Stomach (tissue), 9 donors: Measurements from ENCODE around the gene C17orf50. TPM values are rescaled to one million over a fixed set of nuclear protein-coding genes. Genes with fewer than 3 reads are reported as not detected.

Experiments
- DNase-seq, 2 donors: peaks; one replicate each; pipeline versions ENCODE4 v3.0.0 to v3.0.0-alpha.2; 2013 to 2019
- H3K27ac ChIP-seq, 5 donors: fragments of 200-600 bp in 4 of 5; sonication (generic) in 4 of 5; one replicate each; pipeline ENCODE4 v1.5.1; 2013 to 2019; ENCODE audit warnings: mild to moderate bottlenecking in 1 of 5, moderate library complexity in 1 of 5
- H3K27me3 ChIP-seq, 3 donors: fragments of 200-600 bp; sonication (generic); one replicate each; pipeline ENCODE4 v1.5.1; 2017 to 2019; ENCODE audit warnings: mixed run types in 1 of 3
- H3K36me3 ChIP-seq, 4 donors: fragments of 200-600 bp; sonication (generic); 1 replicate in 3 of 4; 2 replicates in 1 of 4; pipeline ENCODE4 v1.5.1; 2016 to 2019
- H3K4me1 ChIP-seq, 4 donors: fragments of 200-600 bp; sonication (generic); one replicate each; pipeline ENCODE4 v1.5.1; 2016 to 2019
- H3K4me3 ChIP-seq, 4 donors: fragments of 200-600 bp; sonication (generic) in 3 of 4; one replicate each; pipeline ENCODE4 v1.5.1; 2016 to 2019; ENCODE audit warnings: mild to moderate bottlenecking in 1 of 4
- H3K9me3 ChIP-seq, 4 donors: fragments of 200-600 bp; sonication (generic); one replicate each; pipeline ENCODE4 v1.5.1; 2016 to 2019
- EP300 ChIP-seq: sonication (generic); formaldehyde crosslinking; IDR thresholded peaks from one replicate; pipeline ENCODE4 v1.6.1; 2017; ENCODE audit warnings: antibody characterized with exemption
- POLR2A ChIP-seq, 4 donors: fragments of 450-650 bp; IDR thresholded peaks; one replicate each; pipeline ENCODE4 v1.6.1; 2016; ENCODE audit warnings: antibody characterized with exemption in 4 of 4, control low read depth in 2 of 4, mild to moderate bottlenecking in 1 of 4, moderate library complexity in 1 of 4
- POLR2AphosphoS5 ChIP-seq, 3 donors: sonication (generic); formaldehyde crosslinking; IDR thresholded peaks; one replicate each; pipeline ENCODE4 v1.6.1; 2016; ENCODE audit warnings: antibody characterized with exemption in 3 of 3
- WGBS, 5 donors: extraction: QIAGEN DNeasy Blood & Tissue Kit in 3 of 5; methylation state at CpG; one replicate each; pipeline versions ENCODE4 v1.1.5 to v1.1.7; 2013 to 2018; 5-methylcytosine and 5-hydroxymethylcytosine counted together
- intact Hi-C: fragments of 100-400 bp; cut with DNase I; formaldehyde crosslinking; loops from one replicate; pipeline ENCODE4 v1.15.1; 2023; ENCODE audit warnings: low total_unique reads
- polyA plus RNA-seq, 3 donors: library from polyadenylated mRNA; stranded (reverse); fragments of 200-250 nt; gene quantifications; one replicate each; pipeline ENCODE4 v1.2.3, GENCODE V29; 2013
- total RNA-seq, 5 donors: library from RNA; depleted of rRNA; stranded (reverse); fragments of >200 nt; gene quantifications; one replicate each; pipeline versions ENCODE4 v1.1.0 to v1.2.3, GENCODE V29; 2014 to 2016
- TF ChIP-seq, protein P1 (sequence below), 7 experiments: fragments of 450-650 bp in 4 of 7; fragments of 200-600 bp in 3 of 7; sonication (generic) in 3 of 7; IDR thresholded peaks; one replicate each; pipeline ENCODE4 v1.5.1; 2016 to 2019; ENCODE audit warnings: antibody characterized with exemption in 7 of 7, control low read depth in 2 of 7, mild to moderate bottlenecking in 1 of 7
- donor health status: healthy with polysubstance abuse.
- donor health status: Bipolar disorder and iron deficiency.
- donor health status: healthy.

Gene C17orf50
- total and polyA plus RNA-seq, 8 donors, result not detected

GRCh38 chr17:35742896-35743477 lies 17.7 kb upstream of the C17orf50 start:
- TF ChIP-seq POLR2AphosphoS5 (IDR thresholded peaks at IDR 0.05) (no peak), POLR2A (IDR thresholded peaks at IDR 0.05) (no peak), EP300 (no peak)
- TF ChIP-seq, protein P1, sequence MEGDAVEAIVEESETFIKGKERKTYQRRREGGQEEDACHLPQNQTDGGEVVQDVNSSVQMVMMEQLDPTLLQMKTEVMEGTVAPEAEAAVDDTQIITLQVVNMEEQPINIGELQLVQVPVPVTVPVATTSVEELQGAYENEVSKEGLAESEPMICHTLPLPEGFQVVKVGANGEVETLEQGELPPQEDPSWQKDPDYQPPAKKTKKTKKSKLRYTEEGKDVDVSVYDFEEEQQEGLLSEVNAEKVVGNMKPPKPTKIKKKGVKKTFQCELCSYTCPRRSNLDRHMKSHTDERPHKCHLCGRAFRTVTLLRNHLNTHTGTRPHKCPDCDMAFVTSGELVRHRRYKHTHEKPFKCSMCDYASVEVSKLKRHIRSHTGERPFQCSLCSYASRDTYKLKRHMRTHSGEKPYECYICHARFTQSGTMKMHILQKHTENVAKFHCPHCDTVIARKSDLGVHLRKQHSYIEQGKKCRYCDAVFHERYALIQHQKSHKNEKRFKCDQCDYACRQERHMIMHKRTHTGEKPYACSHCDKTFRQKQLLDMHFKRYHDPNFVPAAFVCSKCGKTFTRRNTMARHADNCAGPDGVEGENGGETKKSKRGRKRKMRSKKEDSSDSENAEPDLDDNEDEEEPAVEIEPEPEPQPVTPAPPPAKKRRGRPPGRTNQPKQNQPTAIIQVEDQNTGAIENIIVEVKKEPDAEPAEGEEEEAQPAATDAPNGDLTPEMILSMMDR (IDR thresholded peaks at IDR 0.05), result no peak
- no peak for DNase-seq
- H3K4me1 ChIP-seq, result peaks cover 5 to 20% (median 14%) of the 10 kb centered on the region in 4 donors
- peaks cover 4 to 93% (median 30%) of the 10 kb centered on the region in 3 donors for H3K27me3 ChIP-seq
- 56 to 78% (median 66%) methylated on average over 5 to 7 of the region's 7 CpGs for WGBS, 5 donors
- H3K4me3 ChIP-seq, result no peak overlapping the region
- H3K9me3 ChIP-seq, result no peaks in the 10 kb centered on the region
- H3K27ac ChIP-seq, result no peak overlapping the region
- H3K36me3 ChIP-seq, result no peaks in the 10 kb centered on the region
- intact Hi-C loops, result no loop called here

DNA sequence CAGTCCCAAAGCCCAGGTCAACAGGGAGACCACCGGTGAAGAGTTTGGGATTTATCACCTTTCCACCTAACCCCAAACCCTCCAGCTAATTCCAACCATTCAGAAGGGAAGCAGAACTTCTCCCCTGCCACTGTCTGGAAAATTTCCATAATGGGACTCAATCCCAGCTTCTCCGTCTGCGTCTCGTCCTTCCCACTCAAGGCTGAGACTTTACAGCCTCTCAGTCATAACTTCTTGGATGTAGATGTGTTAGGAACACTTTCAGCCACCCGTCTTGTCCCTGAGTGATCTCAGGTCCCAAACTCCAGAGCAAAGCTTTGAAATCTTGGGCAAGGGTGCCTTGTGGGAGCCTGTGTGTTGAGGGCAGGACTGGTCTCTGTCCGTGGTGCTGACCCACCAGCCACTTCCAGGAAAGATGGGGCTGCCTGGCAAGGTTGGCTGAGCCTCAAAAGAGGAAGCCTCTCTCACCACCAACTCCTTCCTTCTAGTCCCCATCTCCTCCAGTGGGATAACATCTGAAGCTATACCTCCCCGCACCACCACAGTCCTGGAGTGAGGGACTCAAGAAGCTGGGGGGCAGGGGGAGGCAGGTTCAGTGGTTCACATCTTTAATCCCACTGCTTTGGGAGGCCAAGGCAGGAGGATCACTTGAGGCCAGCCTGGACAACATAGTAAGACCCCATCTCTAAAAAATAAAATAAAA lies 16.9 kb upstream of the C17orf50 start:
- no peak overlapping the region for H3K27ac ChIP-seq
- intact Hi-C loops, result no loop called here
- H3K27me3 ChIP-seq, result peaks cover 4 to 95% (median 30%) of the 10 kb centered on the region in 3 donors
- no peak overlapping the region for H3K4me3 ChIP-seq
- H3K9me3 ChIP-seq, result no peaks in the 10 kb centered on the region
- H3K4me1 ChIP-seq, result peaks cover 5 to 23% (median 20%) of the 10 kb centered on the region in 4 donors
- DNase-seq, result peak in 1 of 2 donors; percentile 74
- no peak for TF ChIP-seq POLR2A (IDR thresholded peaks at IDR 0.05)
- no peak for TF ChIP-seq POLR2AphosphoS5 (IDR thresholded peaks at IDR 0.05)
- TF ChIP-seq, protein P1 (IDR thresholded peaks at IDR 0.05), result no peak
- WGBS, 5 donors, result 47 to 55% (median 51%) methylated on average over 7 of the region's 7 CpGs
- no peaks in the 10 kb centered on the region for H3K36me3 ChIP-seq

GRCh38 chr17:35744830-35745229 lies 15.9 kb upstream of the C17orf50 start:
- TF ChIP-seq EP300 (no peak), POLR2A (IDR thresholded peaks at IDR 0.05) (no peak), POLR2AphosphoS5 (IDR thresholded peaks at IDR 0.05) (no peak)
- TF ChIP-seq, protein P1 (IDR thresholded peaks at IDR 0.05), result no peak
- Histone ChIP-seq H3K4me1 (peaks cover 6 to 33% (median 25%) of the 10 kb centered on the region in 4 donors), H3K27ac (no peak overlapping the region), H3K4me3 (no peak overlapping the region), H3K9me3 (no peaks in the 10 kb centered on the region), H3K27me3 (peaks cover 10 to 97% (median 40%) of the 10 kb centered on the region in 3 donors), H3K36me3 (no peaks in the 10 kb centered on the region)
- intact Hi-C loops, result no loop called here
- DNase-seq, result no peak
- 76 to 84% (median 79%) methylated on average over 7 to 8 of the region's 8 CpGs for WGBS, 5 donors

GRCh38 chr17:35745246-35745645 lies 15.4 kb upstream of the C17orf50 start:
- WGBS, 5 donors, result 83 to 90% (median 87%) methylated on average over 3 to 7 of the region's 7 CpGs

More at GRCh38 chr17:35745246-35745645, 15.4 kb upstream of the C17orf50 start:
- intact Hi-C loops, result no loop called here
- no peak overlapping the region for H3K4me3 ChIP-seq
- TF ChIP-seq POLR2A (IDR thresholded peaks at IDR 0.05) (no peak), EP300 (no peak), POLR2AphosphoS5 (IDR thresholded peaks at IDR 0.05) (no peak)
- TF ChIP-seq, protein P1 (IDR thresholded peaks at IDR 0.05), result no peak
- H3K36me3 ChIP-seq, result no peaks in the 10 kb centered on the region
- DNase-seq, result no peak
- no peak overlapping the region for H3K27ac ChIP-seq
- no peaks in the 10 kb centered on the region for H3K9me3 ChIP-seq
- peaks cover 10 to 37% (median 30%) of the 10 kb centered on the region in 4 donors for H3K4me1 ChIP-seq
- peaks cover 11 to 97% (median 45%) of the 10 kb centered on the region in 3 donors for H3K27me3 ChIP-seq
